Measurements from ENCODE around the gene CADM1.
A peak's percentile ranks its signal among the peaks of the same experiment; 100 is the strongest.

CADM1 gene

DNA sequence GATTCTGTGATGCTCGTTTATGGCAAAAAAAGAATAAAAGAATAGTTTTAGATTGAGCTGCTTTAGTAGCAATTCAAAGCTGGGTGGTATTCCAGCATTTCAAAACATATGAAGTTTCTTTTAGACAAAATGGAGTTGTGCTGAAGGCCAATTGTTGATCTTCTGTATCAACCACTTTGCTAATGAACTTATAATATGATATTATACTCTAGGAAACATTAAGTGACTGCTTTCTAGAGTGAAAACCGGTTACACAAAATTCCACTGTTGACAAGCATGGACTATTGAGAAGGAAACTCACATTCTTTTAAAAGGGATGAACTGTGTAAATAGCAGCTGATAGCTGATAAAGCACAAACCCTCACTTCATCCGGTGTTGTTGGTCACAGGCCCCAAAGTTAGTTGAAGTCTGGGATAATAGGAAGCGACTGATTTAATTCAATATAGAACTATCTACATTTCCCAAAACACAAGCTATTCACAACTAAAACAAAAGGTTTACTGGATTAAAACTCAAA is 255.1 kb downstream of the CADM1 start:
- H2BK15ac ChIP-seq (ENCODE audit: low read length): no peak overlapping the region
- H3K9ac ChIP-seq (ENCODE audit: low read depth, low read length, poor library complexity): no peak overlapping the region
- H3K4ac ChIP-seq (ENCODE audit: low read length): no peak overlapping the region
- H3K4me3 ChIP-seq (ENCODE audit: low read length in 2 of 2): no peak overlapping the region
- no peak overlapping the region for H3K27ac ChIP-seq (replicated peaks; ENCODE audit: low read length)
- peaks cover 4 to 8% of the 10 kb centered on the region in 2 donors for H3K4me1 ChIP-seq (ENCODE audit: control insufficient read depth in 2 of 2, insufficient read depth in 1 of 2, low read depth in 1 of 2, low read length in 2 of 2)
- H2AFZ ChIP-seq (ENCODE audit: low read length): no peak overlapping the region
- H2BK12ac ChIP-seq (ENCODE audit: low read length): no peak overlapping the region
- no peaks in the 10 kb centered on the region for H3K36me3 ChIP-seq (replicated peaks in 1 of 2; ENCODE audit: control insufficient read depth in 2 of 2, insufficient read depth in 2 of 2, low read length in 2 of 2)
- H3K4me2 ChIP-seq (ENCODE audit: insufficient read depth, low read length, poor library complexity, severe bottlenecking): no peak overlapping the region
- no peak for DNase-seq (ENCODE audit: low spot score)
- no peak overlapping the region for H2AK5ac ChIP-seq (ENCODE audit: low read depth, low read length)
- H4K91ac ChIP-seq (ENCODE audit: low read depth, low read length, poor library complexity): no peak overlapping the region
- no peaks in the 10 kb centered on the region for H3K79me1 ChIP-seq (ENCODE audit: low read depth, low read length)
- no peak overlapping the region for H3K14ac ChIP-seq (ENCODE audit: low read length)
- H4K8ac ChIP-seq (ENCODE audit: low read depth, low read length): no peak overlapping the region
- no peak overlapping the region for H2BK5ac ChIP-seq (ENCODE audit: low read length)
- no CpG with 5 or more reads among the region's 4 CpGs for WGBS, 2 donors (ENCODE audit: extremely low coverage in 2 of 2, insufficient read length in 2 of 2, insufficient replicate concordance in 1 of 2)
- H3K27me3 ChIP-seq (ENCODE audit: control insufficient read depth in 3 of 3, insufficient read depth in 3 of 3, low read depth in 1 of 3, low read length in 3 of 3): no peaks in the 10 kb centered on the region
- H3K23ac ChIP-seq (ENCODE audit: low read depth, low read length, poor library complexity): no peak overlapping the region
- no peak overlapping the region for H3K18ac ChIP-seq (ENCODE audit: low read length)
- no peak overlapping the region for H2BK120ac ChIP-seq (ENCODE audit: low read depth, low read length)
- no peaks in the 10 kb centered on the region for H3K9me3 ChIP-seq (replicated peaks in 1 of 2; ENCODE audit: control insufficient read depth in 2 of 2, insufficient read depth in 1 of 2, low read depth in 1 of 2, low read length in 2 of 2)

DNA sequence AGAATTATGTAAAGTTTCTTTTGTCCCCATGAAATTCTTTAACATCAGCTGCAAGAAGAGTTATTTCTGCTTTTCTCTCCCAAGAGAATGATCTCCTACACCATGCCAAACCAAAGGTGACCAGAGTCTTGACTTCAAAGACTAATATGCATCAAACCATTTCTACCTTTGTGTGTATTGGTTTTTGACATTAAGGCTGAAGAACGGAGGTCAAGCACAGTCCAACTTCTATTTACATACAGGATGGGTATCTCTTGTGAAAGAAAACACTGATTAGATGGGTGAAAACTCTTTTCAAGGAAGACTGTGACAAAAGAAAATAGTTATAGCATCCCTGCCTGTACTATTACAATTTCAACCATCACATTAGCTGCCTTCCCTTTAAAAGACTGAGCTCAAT is 256.3 kb downstream of the CADM1 start:
- no peak for DNase-seq (ENCODE audit: low spot score)
- Histone ChIP-seq H3K27ac (replicated peaks; ENCODE audit: low read length) (no peak overlapping the region), H3K9ac (ENCODE audit: low read depth, low read length, poor library complexity) (no peak overlapping the region), H2AFZ (ENCODE audit: low read length) (no peak overlapping the region), H3K14ac (ENCODE audit: low read length) (no peak overlapping the region), H4K8ac (ENCODE audit: low read depth, low read length) (no peak overlapping the region), H2AK5ac (ENCODE audit: low read depth, low read length) (no peak overlapping the region), H3K36me3 (replicated peaks in 1 of 2; ENCODE audit: control insufficient read depth in 2 of 2, insufficient read depth in 2 of 2, low read length in 2 of 2) (no peaks in the 10 kb centered on the region), H3K4me3 (ENCODE audit: low read length in 2 of 2) (no peak overlapping the region), H3K18ac (ENCODE audit: low read length) (no peak overlapping the region), H4K91ac (ENCODE audit: low read depth, low read length, poor library complexity) (no peak overlapping the region), H3K23ac (ENCODE audit: low read depth, low read length, poor library complexity) (no peak overlapping the region), H2BK5ac (ENCODE audit: low read length) (no peak overlapping the region), H2BK12ac (ENCODE audit: low read length) (no peak overlapping the region), H3K27me3 (ENCODE audit: control insufficient read depth in 3 of 3, insufficient read depth in 3 of 3, low read depth in 1 of 3, low read length in 3 of 3) (no peaks in the 10 kb centered on the region), H3K4me2 (ENCODE audit: insufficient read depth, low read length, poor library complexity, severe bottlenecking) (no peak overlapping the region), H2BK120ac (ENCODE audit: low read depth, low read length) (no peak overlapping the region), H2BK15ac (ENCODE audit: low read length) (no peak overlapping the region), H3K4me1 (ENCODE audit: control insufficient read depth in 2 of 2, insufficient read depth in 1 of 2, low read depth in 1 of 2, low read length in 2 of 2) (peaks cover 4 to 8% of the 10 kb centered on the region in 2 donors), H3K4ac (ENCODE audit: low read length) (no peak overlapping the region), H3K79me1 (ENCODE audit: low read depth, low read length) (no peaks in the 10 kb centered on the region), H3K9me3 (replicated peaks in 1 of 2; ENCODE audit: control insufficient read depth in 2 of 2, insufficient read depth in 1 of 2, low read depth in 1 of 2, low read length in 2 of 2) (no peaks in the 10 kb centered on the region)
- no CpG with 5 or more reads among the region's 1 CpG for WGBS, 2 donors (ENCODE audit: extremely low coverage in 2 of 2, insufficient read length in 2 of 2, insufficient replicate concordance in 1 of 2)

DNA sequence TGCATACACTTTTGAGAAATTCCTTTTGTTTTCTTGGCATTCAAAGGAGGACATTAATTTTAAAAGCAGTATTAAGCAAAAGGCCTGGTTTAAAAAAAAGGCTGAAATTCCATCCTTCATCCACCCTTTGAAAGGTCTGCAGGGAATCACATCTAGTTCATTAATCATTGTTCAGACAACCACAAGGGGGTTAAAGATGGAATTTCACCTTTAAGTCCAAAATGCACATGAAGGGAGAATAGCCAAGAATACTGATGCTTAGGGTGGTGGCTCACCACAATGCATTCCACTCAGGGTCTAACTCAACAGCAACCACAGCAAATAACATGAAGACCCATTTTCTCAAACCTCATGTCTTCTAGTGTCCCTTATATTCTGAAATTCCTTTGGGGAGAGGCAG is 256.9 kb downstream of the CADM1 start:
- Histone ChIP-seq H2AFZ (ENCODE audit: low read length) (no peak overlapping the region), H2BK120ac (ENCODE audit: low read depth, low read length) (no peak overlapping the region), H3K4ac (ENCODE audit: low read length) (no peak overlapping the region), H2BK15ac (ENCODE audit: low read length) (no peak overlapping the region), H3K23ac (ENCODE audit: low read depth, low read length, poor library complexity) (no peak overlapping the region), H3K9me3 (replicated peaks in 1 of 2; ENCODE audit: control insufficient read depth in 2 of 2, insufficient read depth in 1 of 2, low read depth in 1 of 2, low read length in 2 of 2) (no peaks in the 10 kb centered on the region), H3K14ac (ENCODE audit: low read length) (no peak overlapping the region), H4K91ac (ENCODE audit: low read depth, low read length, poor library complexity) (no peak overlapping the region), H3K27me3 (ENCODE audit: control insufficient read depth in 3 of 3, insufficient read depth in 3 of 3, low read depth in 1 of 3, low read length in 3 of 3) (no peaks in the 10 kb centered on the region), H3K18ac (ENCODE audit: low read length) (no peak overlapping the region), H2AK5ac (ENCODE audit: low read depth, low read length) (no peak overlapping the region), H2BK5ac (ENCODE audit: low read length) (no peak overlapping the region), H2BK12ac (ENCODE audit: low read length) (no peak overlapping the region), H3K36me3 (replicated peaks in 1 of 2; ENCODE audit: control insufficient read depth in 2 of 2, insufficient read depth in 2 of 2, low read length in 2 of 2) (no peaks in the 10 kb centered on the region), H3K79me1 (ENCODE audit: low read depth, low read length) (no peaks in the 10 kb centered on the region), H3K4me2 (ENCODE audit: insufficient read depth, low read length, poor library complexity, severe bottlenecking) (no peak overlapping the region), H3K27ac (replicated peaks; ENCODE audit: low read length) (peak overlapping the region; percentile 3), H3K4me3 (ENCODE audit: low read length in 2 of 2) (no peak overlapping the region), H3K9ac (ENCODE audit: low read depth, low read length, poor library complexity) (no peak overlapping the region), H3K4me1 (ENCODE audit: control insufficient read depth in 2 of 2, insufficient read depth in 1 of 2, low read depth in 1 of 2, low read length in 2 of 2) (peaks cover 4 to 8% of the 10 kb centered on the region in 2 donors), H4K8ac (ENCODE audit: low read depth, low read length) (no peak overlapping the region)
- no peak for DNase-seq (ENCODE audit: low spot score)

DNA sequence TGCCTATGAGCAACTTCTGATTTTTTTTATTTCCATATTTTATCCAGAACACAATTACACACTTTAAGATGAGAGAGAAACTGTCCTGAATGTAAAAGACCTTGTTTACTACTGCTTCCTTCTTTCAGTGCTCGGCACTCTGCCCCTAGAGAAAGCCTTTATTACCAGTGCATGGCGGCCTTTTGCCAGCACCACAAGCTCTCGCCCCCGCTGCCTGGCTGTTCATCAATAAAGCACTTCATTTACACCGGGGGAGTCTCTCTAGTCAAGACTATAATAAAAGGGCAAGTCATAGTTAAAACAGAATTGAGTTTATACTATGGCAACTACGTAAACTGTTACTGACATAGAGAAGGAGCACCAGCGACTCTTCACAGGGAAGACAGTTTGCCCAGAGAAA is 259.5 kb downstream of the CADM1 start:
- Histone ChIP-seq H3K14ac (ENCODE audit: low read length) (no peak overlapping the region), H3K27ac (replicated peaks; ENCODE audit: low read length) (no peak overlapping the region), H3K18ac (ENCODE audit: low read length) (no peak overlapping the region), H3K4ac (ENCODE audit: low read length) (no peak overlapping the region), H3K9ac (ENCODE audit: low read depth, low read length, poor library complexity) (no peak overlapping the region), H3K4me1 (ENCODE audit: control insufficient read depth in 2 of 2, insufficient read depth in 1 of 2, low read depth in 1 of 2, low read length in 2 of 2) (peaks cover 4 to 8% of the 10 kb centered on the region in 2 donors), H2AK5ac (ENCODE audit: low read depth, low read length) (no peak overlapping the region), H2AFZ (ENCODE audit: low read length) (no peak overlapping the region), H3K23ac (ENCODE audit: low read depth, low read length, poor library complexity) (no peak overlapping the region), H3K4me3 (ENCODE audit: low read length in 2 of 2) (no peak overlapping the region), H2BK120ac (ENCODE audit: low read depth, low read length) (no peak overlapping the region), H2BK5ac (ENCODE audit: low read length) (no peak overlapping the region), H3K9me3 (replicated peaks in 1 of 2; ENCODE audit: control insufficient read depth in 2 of 2, insufficient read depth in 1 of 2, low read depth in 1 of 2, low read length in 2 of 2) (no peaks in the 10 kb centered on the region), H3K79me1 (ENCODE audit: low read depth, low read length) (no peaks in the 10 kb centered on the region), H3K4me2 (ENCODE audit: insufficient read depth, low read length, poor library complexity, severe bottlenecking) (no peak overlapping the region), H4K8ac (ENCODE audit: low read depth, low read length) (no peak overlapping the region), H2BK12ac (ENCODE audit: low read length) (no peak overlapping the region), H3K27me3 (ENCODE audit: control insufficient read depth in 3 of 3, insufficient read depth in 3 of 3, low read depth in 1 of 3, low read length in 3 of 3) (no peaks in the 10 kb centered on the region), H2BK15ac (ENCODE audit: low read length) (no peak overlapping the region), H4K91ac (ENCODE audit: low read depth, low read length, poor library complexity) (no peak overlapping the region), H3K36me3 (replicated peaks in 1 of 2; ENCODE audit: control insufficient read depth in 2 of 2, insufficient read depth in 2 of 2, low read length in 2 of 2) (no peaks in the 10 kb centered on the region)
- DNase-seq (ENCODE audit: low spot score): no peak
- WGBS, 2 donors (ENCODE audit: extremely low coverage in 2 of 2, insufficient read length in 2 of 2, insufficient replicate concordance in 1 of 2): no CpG with 5 or more reads among the region's 7 CpGs

Measured in neuronal stem cell (in vitro differentiated cells).